GM06990 (cell line): Measurements from ENCODE around the gene ZBBX.

ENCODE experiments used
- DNase-seq: peaks from one replicate; pipeline ENCODE4 v3.0.0-alpha.2; 2011; ENCODE audit not compliant: insufficient read length; ENCODE audit errors: extremely low read depth
- H3K27me3 ChIP-seq: replicated peaks from 2 replicates; pipeline ENCODE4 v1.6.0; 2011; ENCODE audit warnings: low read length; ENCODE audit not compliant: control insufficient read depth, insufficient read depth
- H3K36me3 ChIP-seq: 2 replicates; pipeline ENCODE4 v1.5.1; 2011; ENCODE audit warnings: low read length; ENCODE audit not compliant: control insufficient read depth, insufficient read depth
- H3K4me3 ChIP-seq: replicated peaks from 2 replicates; pipeline ENCODE4 v1.5.1; 2011; ENCODE audit warnings: low read depth, mild to moderate bottlenecking, control low read depth, low read length
- CTCF ChIP-seq: IDR thresholded peaks from 2 replicates; pipeline ENCODE4 v1.5.1; 2011; ENCODE audit warnings: low read length, control low read depth, mild to moderate bottlenecking, inconsistent platforms; ENCODE audit not compliant: insufficient read depth, poor library complexity, severe bottlenecking

The ZBBX gene

GRCh38 chr3:167198949-167199600, 181.0 kb downstream of the ZBBX start:
- Histone ChIP-seq H3K4me3 (no peak overlapping the region), H3K36me3 (no peaks in the 10 kb centered on the region), H3K27me3 (no peaks in the 10 kb centered on the region)
- DNase-seq = no peak
- TF ChIP-seq CTCF = no peak
